T-helper 22 cell (primary cell): Measurements from ENCODE around the gene RRBP1.

Experiments used
- DNase-seq: peaks from one replicate; pipeline ENCODE4 v3.0.0-alpha.2; 2020; ENCODE audit warnings: low read depth

The RRBP1 gene

GRCh38 chr20:17573463-17573862, 108.6 kb downstream of the RRBP1 start:
- no peak for DNase-seq

- DNase-seq, result no peak
Measured at GRCh38 chr20:17572034-17572638, 109.9 kb downstream of the RRBP1 start.

- no peak for DNase-seq
Measured at GRCh38 chr20:17571153-17571527, 110.9 kb downstream of the RRBP1 start.

GRCh38 chr20:17570347-17571152, 111.5 kb downstream of the RRBP1 start:
- no peak for DNase-seq

- peak; percentile 75 for DNase-seq
Measured at GRCh38 chr20:17569616-17570346, 112.3 kb downstream of the RRBP1 start, which contains the start of gene DSTN. TSS of gene DSTN (plus strand) at chr20:17570075. CDS start at chr20:17570209, 134 bp downstream.

DNA sequence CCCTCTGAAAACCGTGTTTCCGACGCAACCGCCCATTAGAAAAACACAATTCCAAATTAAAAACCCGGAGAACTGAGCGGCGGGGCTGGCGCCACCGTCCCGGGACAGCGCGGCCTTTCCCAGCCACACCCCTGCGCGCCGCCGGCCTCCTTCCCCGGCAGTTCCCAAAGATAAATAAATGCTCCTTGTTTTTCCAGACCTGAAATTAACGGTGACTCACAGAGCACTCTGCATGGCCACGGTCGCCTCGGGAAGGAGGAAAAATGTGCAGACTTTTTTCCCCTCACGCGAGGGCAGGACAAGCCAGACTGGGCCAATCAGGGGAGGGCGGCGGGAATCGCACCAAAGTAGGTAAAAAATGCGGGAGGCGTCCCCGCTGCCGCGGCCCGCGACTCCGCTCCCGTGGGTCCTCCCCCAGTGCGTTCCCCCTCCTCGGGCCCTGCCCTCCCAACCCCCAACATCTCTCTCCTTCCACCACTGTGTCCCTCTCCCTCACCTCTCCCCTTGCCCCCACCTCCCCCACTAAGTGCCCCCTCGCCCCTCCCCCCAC, 113.0 kb downstream of the RRBP1 start:
- peak; percentile 1 for DNase-seq

DNA sequence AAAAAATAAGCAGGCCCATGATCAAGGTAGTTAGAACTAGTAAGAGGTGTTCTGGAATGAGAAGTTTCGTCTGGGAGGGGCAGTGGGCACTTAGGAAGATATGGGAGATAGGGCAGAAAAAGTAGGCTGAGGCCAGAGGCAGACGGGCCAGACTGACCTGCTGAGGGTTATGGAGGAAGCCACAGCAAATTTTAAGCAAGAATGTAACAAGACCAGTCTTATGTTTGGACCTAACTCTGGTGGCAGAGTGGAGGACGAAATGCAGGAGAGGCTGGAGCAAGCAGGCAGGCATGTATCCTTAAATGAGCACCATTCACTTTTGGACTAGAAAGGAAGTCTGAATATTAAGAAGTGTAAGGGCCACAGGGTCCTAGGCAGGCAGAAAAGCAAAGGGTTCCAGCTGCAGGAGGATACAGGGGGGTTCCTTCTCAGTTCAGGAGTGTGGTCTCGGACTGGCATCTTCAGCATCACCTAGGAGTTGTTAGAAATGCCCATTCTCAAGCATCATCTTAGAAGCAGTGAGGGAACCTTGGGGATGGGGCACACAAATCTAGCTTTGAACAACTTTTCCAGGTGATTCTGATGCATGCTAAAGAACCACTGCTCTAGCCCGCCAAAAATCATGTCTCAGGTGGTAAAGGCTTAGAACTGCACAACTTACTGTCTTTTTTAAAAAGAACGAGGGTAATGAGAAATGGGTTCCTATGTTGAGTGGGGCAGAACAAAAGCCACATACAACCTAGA, 113.8 kb downstream of the RRBP1 start:
- DNase-seq, result no peak

DNA sequence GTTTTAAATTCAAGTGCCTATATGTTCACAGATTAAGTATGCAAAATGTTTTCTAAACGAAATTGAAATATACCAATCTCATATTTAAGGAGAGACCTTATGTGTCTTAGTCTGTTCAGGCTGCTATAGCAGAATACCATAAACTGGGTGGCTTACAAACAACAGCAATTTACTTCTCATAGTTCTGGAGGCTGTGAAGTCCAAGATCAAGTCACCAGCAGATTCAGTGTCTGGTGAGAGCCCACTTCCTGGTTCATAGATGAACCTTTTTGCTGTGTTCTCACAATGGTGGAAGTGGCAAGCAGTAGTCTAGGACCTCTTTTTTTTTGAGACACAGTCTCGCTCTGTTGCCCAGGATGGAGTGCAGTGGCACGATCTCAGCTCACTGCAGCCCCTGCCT, 115.7 kb downstream of the RRBP1 start:
- DNase-seq, result no peak

DNA sequence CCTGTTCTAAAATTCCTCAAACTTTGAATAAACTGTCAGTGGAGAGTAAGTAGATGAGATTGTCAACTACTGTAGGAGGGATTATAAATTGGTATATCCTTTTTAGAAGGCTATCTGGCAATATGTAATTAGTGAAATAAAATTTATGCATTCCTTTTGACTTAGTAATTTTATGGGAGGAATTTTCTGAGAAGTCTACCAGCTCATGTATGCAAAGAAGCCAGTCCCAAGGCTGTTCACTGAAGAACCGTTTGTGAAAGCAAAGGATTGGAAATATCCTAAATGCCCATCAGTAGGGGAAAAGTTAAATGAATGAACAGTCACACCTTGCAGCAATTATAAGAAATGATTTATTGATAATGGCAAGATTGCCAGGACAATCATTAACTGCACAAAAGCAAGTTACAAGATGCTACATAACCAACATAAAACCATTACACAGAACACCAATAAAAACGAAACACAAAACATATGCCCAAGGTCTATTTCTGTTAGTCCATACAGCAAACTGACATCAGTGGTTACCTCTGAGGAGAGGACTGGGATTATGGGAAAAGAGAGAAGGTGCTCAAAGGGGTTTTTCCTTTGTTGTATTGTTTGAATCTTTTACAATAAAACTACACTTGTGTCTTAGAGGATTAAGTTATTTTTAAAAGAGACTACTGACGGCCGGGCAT, 116.7 kb downstream of the RRBP1 start:
- no peak for DNase-seq
